HL-60/S4 treated with phorbol 12-myristate 13-acetate at 8.2 ng/mL for 4 days and 3 days (cell line): ENCODE results near the gene GAB2.
"Not testable (repeated sequence)": the region's sequence is repeated elsewhere in the genome, so short reads cannot be mapped to it uniquely, and the experiment has no call there.

Source experiments
- in situ Hi-C: fragments of 300-500 bp; cut with MboI; formaldehyde crosslinking; loops from 2 replicates; pipeline ENCODE4 v1.15.0; 2022; ENCODE audit warnings: low sequenced_read_pairs

GAB2 gene

GRCh38 chr11:78417175-78417887 is at the start of gene GAB2:
TSS of gene GAB2 (minus strand) at chr11:78417820. CDS start at chr11:78417720, 100 bp downstream.
- in situ Hi-C loops, result no loop called here

- in situ Hi-C loops, result no loop called here
Measured at GRCh38 chr11:78467370-78467769, 49.8 kb upstream of the GAB2 start.

GRCh38 chr11:78465169-78465942 is 47.7 kb upstream of the GAB2 start:
- in situ Hi-C loops, result no loop called here

GRCh38 chr11:78464787-78465168 is 47.2 kb upstream of the GAB2 start:
- in situ Hi-C loops, result not testable (repeated sequence)

GRCh38 chr11:78460471-78460870 is 42.9 kb upstream of the GAB2 start:
- in situ Hi-C loops, result no loop called here

- in situ Hi-C loops, result no loop called here
Measured at GRCh38 chr11:78459738-78460137, 42.1 kb upstream of the GAB2 start.

- in situ Hi-C loops, result no loop called here
Measured at GRCh38 chr11:78457448-78457847, 39.8 kb upstream of the GAB2 start.

- in situ Hi-C loops, result no loop called here
Measured at GRCh38 chr11:78453140-78453935, 35.7 kb upstream of the GAB2 start.

GRCh38 chr11:78451371-78452150 is 33.9 kb upstream of the GAB2 start:
- in situ Hi-C loops, result no loop called here

- in situ Hi-C loops, result no loop called here
Measured at GRCh38 chr11:78450866-78451265, 33.2 kb upstream of the GAB2 start.

GRCh38 chr11:78449866-78450265 is 32.2 kb upstream of the GAB2 start:
- in situ Hi-C loops, result loop anchor here (25.0 kb wide), 1 partner anchor 213 kb away; no protein-coding TSS in a partner anchor

- in situ Hi-C loops, result loop anchor here (25.0 kb wide), 1 partner anchor 209 kb away; no protein-coding TSS in a partner anchor
Measured at GRCh38 chr11:78446210-78446609, 28.6 kb upstream of the GAB2 start.

- in situ Hi-C loops, result loop anchor here (25.0 kb wide), 1 partner anchor 207 kb away; no protein-coding TSS in a partner anchor
Measured at GRCh38 chr11:78444726-78445125, 27.1 kb upstream of the GAB2 start.

- in situ Hi-C loops, result loop anchor here (25.0 kb wide), 1 partner anchor 205 kb away; no protein-coding TSS in a partner anchor
Measured at GRCh38 chr11:78441956-78442355, 24.3 kb upstream of the GAB2 start.

- in situ Hi-C loops, result loop anchor here (25.0 kb wide), 1 partner anchor 201 kb away; no protein-coding TSS in a partner anchor
Measured at GRCh38 chr11:78438298-78438975, 20.8 kb upstream of the GAB2 start.

GRCh38 chr11:78432956-78433355 is 15.3 kb upstream of the GAB2 start:
- in situ Hi-C loops, result loop anchor here (25.0 kb wide), 1 partner anchor 196 kb away; no protein-coding TSS in a partner anchor

- in situ Hi-C loops, result loop anchor here (25.0 kb wide), 1 partner anchor 195 kb away; no protein-coding TSS in a partner anchor
Measured at GRCh38 chr11:78432058-78432515, 14.5 kb upstream of the GAB2 start.

- in situ Hi-C loops, result loop anchor here (25.0 kb wide), 1 partner anchor 192 kb away; no protein-coding TSS in a partner anchor
Measured at GRCh38 chr11:78429660-78430059, 12.0 kb upstream of the GAB2 start.

- in situ Hi-C loops, result loop anchor here (25.0 kb wide), 1 partner anchor 192 kb away; no protein-coding TSS in a partner anchor
Measured at GRCh38 chr11:78429209-78429608, 11.6 kb upstream of the GAB2 start.
